ENCODE results near the gene ETNK1. TPM values are rescaled to one million over a fixed set of nuclear protein-coding genes. Genes with fewer than 3 reads are reported as not detected.

The ETNK1 gene
- total and polyA plus RNA-seq, 2 donors: 49.2 to 63.8 TPM

DNA sequence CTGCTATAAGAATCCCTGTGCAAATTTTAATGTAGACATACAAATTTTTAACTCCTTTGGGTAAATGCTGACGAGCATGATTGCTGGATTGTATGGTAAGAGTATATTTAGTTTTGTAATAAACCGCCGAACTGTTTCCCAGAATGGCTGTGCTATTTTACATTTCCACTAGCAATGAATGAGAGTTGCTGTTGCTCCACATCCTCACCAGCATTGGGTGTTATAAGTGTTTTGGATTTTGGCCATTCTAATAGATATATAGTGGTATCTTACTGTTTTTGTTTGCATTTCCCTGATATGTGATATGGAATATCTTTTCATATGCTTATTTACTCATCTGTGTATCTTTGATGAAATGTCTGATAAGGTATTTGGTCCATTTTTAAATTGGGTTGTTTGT, 23.7 kb downstream of the ETNK1 start:
- Histone ChIP-seq H3K4me1 (ENCODE audit: control insufficient read depth in 2 of 2, insufficient read depth in 2 of 2, low read length in 2 of 2) (no peaks in the 10 kb centered on the region), H3K27ac (ENCODE audit: low read depth in 1 of 2, low read length in 1 of 2) (no peak overlapping the region), H3K4me3 (ENCODE audit: low read length in 2 of 2) (no peak overlapping the region), H3K36me3 (ENCODE audit: control insufficient read depth in 2 of 2, insufficient read depth in 2 of 2, low read length in 1 of 2) (peaks cover 0 to 2% of the 10 kb centered on the region in 2 donors), H3K9me3 (ENCODE audit: control insufficient read depth in 2 of 2, insufficient read depth in 1 of 2, low read length in 1 of 2) (no peaks in the 10 kb centered on the region), H3K27me3 (ENCODE audit: control insufficient read depth in 2 of 2, insufficient read depth in 1 of 2, low read length in 1 of 2) (no peaks in the 10 kb centered on the region)
- WGBS: 98% methylated on average over 3 of the region's 3 CpGs
- DNase-seq (ENCODE audit: low read depth in 6 of 9, low spot score in 9 of 9): no peak

DNA sequence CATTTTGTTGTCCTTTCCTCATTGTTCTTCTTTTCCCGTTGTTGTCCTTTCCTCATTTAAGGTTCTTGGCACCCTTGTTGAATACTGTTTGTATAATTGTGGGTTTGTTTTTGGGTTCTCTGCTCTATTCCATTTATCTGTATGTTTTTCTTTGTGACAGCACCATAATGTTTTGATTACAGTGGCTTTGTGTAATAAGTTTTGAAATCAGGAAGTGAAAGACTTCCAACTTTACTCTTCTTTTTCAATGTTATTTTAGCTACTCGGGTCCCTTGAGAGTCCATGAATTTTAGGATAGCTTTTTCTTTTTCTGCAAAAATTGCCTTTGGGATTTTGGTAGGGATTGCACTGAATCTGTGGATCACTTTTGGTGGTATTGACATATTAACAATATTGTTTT, 28.1 kb downstream of the ETNK1 start:
- Histone ChIP-seq H3K27ac (ENCODE audit: low read depth in 1 of 2, low read length in 1 of 2) (no peak overlapping the region), H3K9me3 (ENCODE audit: control insufficient read depth in 2 of 2, insufficient read depth in 1 of 2, low read length in 1 of 2) (no peaks in the 10 kb centered on the region), H3K4me3 (ENCODE audit: low read length in 2 of 2) (no peak overlapping the region), H3K27me3 (ENCODE audit: control insufficient read depth in 2 of 2, insufficient read depth in 1 of 2, low read length in 1 of 2) (no peaks in the 10 kb centered on the region), H3K36me3 (ENCODE audit: control insufficient read depth in 2 of 2, insufficient read depth in 2 of 2, low read length in 1 of 2) (no peaks in the 10 kb centered on the region), H3K4me1 (ENCODE audit: control insufficient read depth in 2 of 2, insufficient read depth in 2 of 2, low read length in 2 of 2) (peaks cover 0 to 3% of the 10 kb centered on the region in 2 donors)
- WGBS: 96% methylated on average over 2 of the region's 2 CpGs
- no peak for DNase-seq (ENCODE audit: low read depth in 6 of 9, low spot score in 9 of 9)

DNA sequence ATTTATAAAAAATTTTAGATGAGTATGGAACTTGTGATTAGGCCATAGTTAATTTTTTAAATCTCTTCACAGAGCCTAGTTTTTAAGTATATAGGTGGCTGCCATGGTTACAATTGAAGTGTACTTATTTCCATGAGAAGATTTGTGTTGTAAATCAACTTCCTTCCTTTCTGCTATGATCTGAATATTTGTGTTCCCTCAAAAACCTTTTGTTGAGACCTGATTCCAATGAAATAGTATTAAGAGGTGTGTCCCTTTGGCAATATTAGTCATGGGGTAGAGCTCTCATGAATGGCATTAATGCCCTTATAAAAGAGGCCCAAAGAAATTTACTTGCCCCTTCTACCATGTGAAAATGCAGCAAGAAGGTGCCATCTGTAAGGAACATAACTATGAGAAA, 28.8 kb downstream of the ETNK1 start:
- Histone ChIP-seq H3K9me3 (ENCODE audit: control insufficient read depth in 2 of 2, insufficient read depth in 1 of 2, low read length in 1 of 2) (no peaks in the 10 kb centered on the region), H3K4me1 (ENCODE audit: control insufficient read depth in 2 of 2, insufficient read depth in 2 of 2, low read length in 2 of 2) (peaks cover 0 to 3% of the 10 kb centered on the region in 2 donors), H3K36me3 (ENCODE audit: control insufficient read depth in 2 of 2, insufficient read depth in 2 of 2, low read length in 1 of 2) (no peaks in the 10 kb centered on the region), H3K27me3 (ENCODE audit: control insufficient read depth in 2 of 2, insufficient read depth in 1 of 2, low read length in 1 of 2) (no peaks in the 10 kb centered on the region), H3K27ac (ENCODE audit: low read depth in 1 of 2, low read length in 1 of 2) (no peak overlapping the region), H3K4me3 (ENCODE audit: low read length in 2 of 2) (no peak overlapping the region)
- DNase-seq (ENCODE audit: low read depth in 6 of 9, low spot score in 9 of 9): no peak

DNA sequence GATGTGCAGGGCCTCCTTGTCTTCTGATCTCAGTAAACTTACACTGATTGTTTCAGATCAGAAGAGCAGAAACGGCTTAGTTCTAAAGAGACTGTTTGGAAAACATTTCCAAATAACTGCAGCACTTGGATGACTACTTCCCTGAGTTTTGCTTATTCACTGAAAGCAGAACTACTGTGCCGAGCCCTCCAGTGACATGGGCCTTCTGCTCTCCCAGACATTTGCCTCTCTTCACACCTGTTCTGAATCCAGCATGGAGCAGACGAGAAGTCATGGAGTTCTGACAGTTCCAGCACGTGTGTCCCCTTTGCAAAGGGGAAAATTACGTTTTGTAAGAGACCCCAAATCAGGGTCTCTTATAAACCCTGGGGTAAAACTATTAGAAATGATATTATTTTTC, 31.4 kb downstream of the ETNK1 start:
- no peak overlapping the region for H3K27ac ChIP-seq (ENCODE audit: low read depth in 1 of 2, low read length in 1 of 2)

DNA sequence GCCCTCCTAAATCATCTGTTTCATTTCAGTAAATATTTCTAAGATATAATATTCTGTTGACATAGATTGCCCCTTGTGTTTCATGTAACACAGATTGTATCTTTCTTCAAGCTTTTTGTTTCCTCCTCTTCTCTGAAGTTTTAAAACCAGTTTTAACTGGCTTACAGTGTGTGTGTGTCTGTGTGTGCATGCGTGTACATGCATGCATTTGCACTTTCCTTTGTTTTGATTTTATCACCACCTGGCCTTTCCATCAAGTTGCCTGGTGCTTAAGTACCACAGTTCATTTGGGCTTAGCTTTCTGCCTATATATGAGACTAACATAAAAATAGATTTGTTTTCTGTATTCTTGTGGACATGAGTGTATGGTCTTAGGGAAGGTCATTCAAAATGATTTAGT, 31.9 kb downstream of the ETNK1 start:
- H3K9me3 ChIP-seq (ENCODE audit: control insufficient read depth in 2 of 2, insufficient read depth in 1 of 2, low read length in 1 of 2): no peaks in the 10 kb centered on the region
- H3K27ac ChIP-seq (ENCODE audit: low read depth in 1 of 2, low read length in 1 of 2): no peak overlapping the region
- peak in 7 of 9 donors; percentile 9 to 57 (median 17) for DNase-seq (ENCODE audit: low read depth in 6 of 9, low spot score in 9 of 9)
- H3K27me3 ChIP-seq (ENCODE audit: control insufficient read depth in 2 of 2, insufficient read depth in 1 of 2, low read length in 1 of 2): no peaks in the 10 kb centered on the region
- peaks cover 0 to 3% of the 10 kb centered on the region in 2 donors for H3K4me1 ChIP-seq (ENCODE audit: control insufficient read depth in 2 of 2, insufficient read depth in 2 of 2, low read length in 2 of 2)
- WGBS: 91% methylated on average over 1 of the region's 1 CpG
- no peak overlapping the region for H3K4me3 ChIP-seq (ENCODE audit: low read length in 2 of 2)
- peaks cover 0 to 4% of the 10 kb centered on the region in 2 donors for H3K36me3 ChIP-seq (ENCODE audit: control insufficient read depth in 2 of 2, insufficient read depth in 2 of 2, low read length in 1 of 2)

More for the DNA sequence above, 31.4 kb downstream of the ETNK1 start:
- no peak for DNase-seq (ENCODE audit: low read depth in 6 of 9, low spot score in 9 of 9)
- Histone ChIP-seq H3K4me1 (ENCODE audit: control insufficient read depth in 2 of 2, insufficient read depth in 2 of 2, low read length in 2 of 2) (peaks cover 0 to 3% of the 10 kb centered on the region in 2 donors), H3K27me3 (ENCODE audit: control insufficient read depth in 2 of 2, insufficient read depth in 1 of 2, low read length in 1 of 2) (no peaks in the 10 kb centered on the region), H3K36me3 (ENCODE audit: control insufficient read depth in 2 of 2, insufficient read depth in 2 of 2, low read length in 1 of 2) (peaks cover 0 to 4% of the 10 kb centered on the region in 2 donors), H3K9me3 (ENCODE audit: control insufficient read depth in 2 of 2, insufficient read depth in 1 of 2, low read length in 1 of 2) (no peaks in the 10 kb centered on the region), H3K4me3 (ENCODE audit: low read length in 2 of 2) (no peak overlapping the region)
- 92% methylated on average over 5 of the region's 5 CpGs for WGBS

DNA sequence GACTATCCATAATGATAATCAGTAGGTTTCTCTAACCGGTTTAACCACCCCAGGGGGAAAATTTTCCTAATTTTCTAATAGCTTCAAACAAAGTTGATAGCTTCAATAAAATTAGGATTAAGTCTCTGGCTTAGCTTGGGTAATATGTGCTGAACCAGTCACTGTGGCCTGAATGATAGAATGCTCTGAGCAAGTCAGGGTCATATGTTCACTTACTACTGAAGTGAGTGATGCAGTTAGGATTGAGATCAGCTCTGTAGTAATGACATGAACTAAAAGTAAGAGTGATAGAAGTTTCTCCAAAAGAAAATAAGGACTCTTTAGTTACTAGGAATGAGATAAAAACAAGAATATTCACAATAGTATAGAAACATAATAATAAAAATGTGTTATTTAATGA, 32.6 kb downstream of the ETNK1 start:
- peaks cover 0 to 3% of the 10 kb centered on the region in 2 donors for H3K4me1 ChIP-seq (ENCODE audit: control insufficient read depth in 2 of 2, insufficient read depth in 2 of 2, low read length in 2 of 2)
- no peak overlapping the region for H3K27ac ChIP-seq (ENCODE audit: low read depth in 1 of 2, low read length in 1 of 2)
- 98% methylated on average over 1 of the region's 1 CpG for WGBS
- no peaks in the 10 kb centered on the region for H3K9me3 ChIP-seq (ENCODE audit: control insufficient read depth in 2 of 2, insufficient read depth in 1 of 2, low read length in 1 of 2)
- no peak for DNase-seq (ENCODE audit: low read depth in 6 of 9, low spot score in 9 of 9)
- H3K36me3 ChIP-seq (ENCODE audit: control insufficient read depth in 2 of 2, insufficient read depth in 2 of 2, low read length in 1 of 2): peaks cover 0 to 6% of the 10 kb centered on the region in 2 donors
- no peaks in the 10 kb centered on the region for H3K27me3 ChIP-seq (ENCODE audit: control insufficient read depth in 2 of 2, insufficient read depth in 1 of 2, low read length in 1 of 2)
- H3K4me3 ChIP-seq (ENCODE audit: low read length in 2 of 2): no peak overlapping the region

DNA sequence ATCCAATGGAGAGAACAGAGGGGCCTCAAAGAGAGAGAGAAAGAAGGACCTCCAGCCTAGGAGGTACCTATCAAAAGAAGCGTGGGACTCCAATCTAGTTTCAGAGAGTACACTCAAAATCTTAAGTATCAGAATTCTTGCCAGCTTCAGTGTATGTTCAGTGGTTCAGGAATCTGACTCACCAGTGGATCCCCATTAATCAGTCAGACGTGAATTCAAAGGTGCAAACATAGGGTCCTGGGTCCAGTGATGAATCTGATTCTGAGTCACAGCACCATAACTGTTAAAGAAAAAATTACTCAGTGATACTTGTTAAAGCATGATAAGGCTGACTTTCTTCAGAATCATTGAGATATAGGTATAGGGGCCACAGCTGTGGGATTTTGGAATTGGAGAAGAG, 33.2 kb downstream of the ETNK1 start:
- Histone ChIP-seq H3K36me3 (ENCODE audit: control insufficient read depth in 2 of 2, insufficient read depth in 2 of 2, low read length in 1 of 2) (peaks cover 0 to 7% of the 10 kb centered on the region in 2 donors), H3K27me3 (ENCODE audit: control insufficient read depth in 2 of 2, insufficient read depth in 1 of 2, low read length in 1 of 2) (no peaks in the 10 kb centered on the region), H3K4me1 (ENCODE audit: control insufficient read depth in 2 of 2, insufficient read depth in 2 of 2, low read length in 2 of 2) (peaks cover 0 to 3% of the 10 kb centered on the region in 2 donors), H3K27ac (ENCODE audit: low read depth in 1 of 2, low read length in 1 of 2) (no peak overlapping the region), H3K4me3 (ENCODE audit: low read length in 2 of 2) (no peak overlapping the region), H3K9me3 (ENCODE audit: control insufficient read depth in 2 of 2, insufficient read depth in 1 of 2, low read length in 1 of 2) (no peaks in the 10 kb centered on the region)
- WGBS: 98% methylated on average over 2 of the region's 2 CpGs
- no peak for DNase-seq (ENCODE audit: low read depth in 6 of 9, low spot score in 9 of 9)

DNA sequence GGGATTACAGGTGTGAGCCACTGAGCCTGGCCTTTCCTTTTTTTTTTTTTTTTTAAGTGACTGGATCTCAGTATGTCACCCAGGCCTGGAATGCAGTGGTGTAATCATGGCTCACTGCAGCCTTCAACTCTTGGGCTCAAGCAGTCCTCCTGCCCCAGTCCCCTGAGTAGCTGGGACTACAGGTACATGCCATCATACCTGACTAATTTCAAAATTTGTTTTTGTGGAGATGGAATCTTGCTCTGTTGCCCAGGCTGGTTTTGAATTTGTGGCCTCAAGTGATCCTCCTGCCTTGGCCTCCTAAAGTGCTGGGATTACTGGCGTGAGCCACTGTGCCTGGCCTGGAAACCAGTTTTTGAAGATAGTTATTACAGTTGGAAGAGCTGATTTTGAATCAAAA, 37.4 kb downstream of the ETNK1 start:
- no peak for DNase-seq (ENCODE audit: low read depth in 6 of 9, low spot score in 9 of 9)
- H3K27me3 ChIP-seq (ENCODE audit: control insufficient read depth in 2 of 2, insufficient read depth in 1 of 2, low read length in 1 of 2): no peaks in the 10 kb centered on the region
- no peaks in the 10 kb centered on the region for H3K9me3 ChIP-seq (ENCODE audit: control insufficient read depth in 2 of 2, insufficient read depth in 1 of 2, low read length in 1 of 2)
- no peaks in the 10 kb centered on the region for H3K4me1 ChIP-seq (ENCODE audit: control insufficient read depth in 2 of 2, insufficient read depth in 2 of 2, low read length in 2 of 2)
- H3K4me3 ChIP-seq (ENCODE audit: low read length in 2 of 2): no peak overlapping the region
- no peak overlapping the region for H3K27ac ChIP-seq (ENCODE audit: low read depth in 1 of 2, low read length in 1 of 2)
- 98% methylated on average over 1 of the region's 1 CpG for WGBS
- peaks cover 0 to 7% of the 10 kb centered on the region in 2 donors for H3K36me3 ChIP-seq (ENCODE audit: control insufficient read depth in 2 of 2, insufficient read depth in 2 of 2, low read length in 1 of 2)

DNA sequence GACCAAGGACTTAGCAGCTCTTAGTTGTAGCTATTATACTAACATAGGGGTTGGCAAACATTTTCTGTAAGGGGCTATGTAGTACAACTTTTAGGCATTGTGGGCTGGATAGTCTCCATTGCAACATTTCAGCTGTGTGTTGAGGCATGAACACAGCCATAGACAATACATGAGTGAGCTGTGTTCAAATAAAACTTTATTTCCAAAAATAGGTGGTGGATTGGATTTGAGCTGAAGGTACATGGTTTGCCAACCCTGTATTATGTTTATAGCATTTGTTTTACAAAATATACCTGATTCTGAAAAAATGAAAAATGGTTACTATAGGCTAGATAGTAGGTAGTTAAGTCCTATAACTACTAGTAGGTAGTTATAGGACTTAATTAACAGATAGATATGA, 40.5 kb downstream of the ETNK1 start:
- no peaks in the 10 kb centered on the region for H3K4me1 ChIP-seq (ENCODE audit: control insufficient read depth in 2 of 2, insufficient read depth in 2 of 2, low read length in 2 of 2)
- no peaks in the 10 kb centered on the region for H3K27me3 ChIP-seq (ENCODE audit: control insufficient read depth in 2 of 2, insufficient read depth in 1 of 2, low read length in 1 of 2)
- peaks cover 3 to 7% of the 10 kb centered on the region in 2 donors for H3K36me3 ChIP-seq (ENCODE audit: control insufficient read depth in 2 of 2, insufficient read depth in 2 of 2, low read length in 1 of 2)
- H3K4me3 ChIP-seq (ENCODE audit: low read length in 2 of 2): no peak overlapping the region
- no peak for DNase-seq (ENCODE audit: low read depth in 6 of 9, low spot score in 9 of 9)
- no peak overlapping the region for H3K27ac ChIP-seq (ENCODE audit: low read depth in 1 of 2, low read length in 1 of 2)
- H3K9me3 ChIP-seq (ENCODE audit: control insufficient read depth in 2 of 2, insufficient read depth in 1 of 2, low read length in 1 of 2): no peaks in the 10 kb centered on the region

DNA sequence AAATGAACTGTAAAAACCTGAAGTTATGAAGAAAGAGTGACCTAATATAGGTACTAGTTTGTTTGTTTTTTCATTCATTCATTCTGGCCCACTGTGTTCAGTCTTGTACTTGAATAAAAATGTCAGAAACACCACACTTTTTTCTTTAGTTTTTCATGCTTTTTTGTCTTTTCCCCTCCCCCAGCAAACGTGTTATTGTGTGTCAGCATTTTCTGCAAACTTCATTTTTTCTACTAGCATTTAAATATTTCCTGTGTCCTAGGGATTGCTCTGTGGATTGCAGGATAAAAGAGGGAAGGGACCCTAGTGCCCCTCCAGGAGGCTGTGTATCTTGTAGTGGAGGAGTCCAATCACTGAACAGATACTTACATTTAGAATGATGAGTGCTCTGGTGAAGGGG, 42.2 kb downstream of the ETNK1 start:
- H3K4me3 ChIP-seq (ENCODE audit: low read length in 2 of 2): no peak overlapping the region
- H3K27ac ChIP-seq (ENCODE audit: low read depth in 1 of 2, low read length in 1 of 2): no peak overlapping the region
- no peaks in the 10 kb centered on the region for H3K9me3 ChIP-seq (ENCODE audit: control insufficient read depth in 2 of 2, insufficient read depth in 1 of 2, low read length in 1 of 2)
- H3K4me1 ChIP-seq (ENCODE audit: control insufficient read depth in 2 of 2, insufficient read depth in 2 of 2, low read length in 2 of 2): no peaks in the 10 kb centered on the region
- H3K27me3 ChIP-seq (ENCODE audit: control insufficient read depth in 2 of 2, insufficient read depth in 1 of 2, low read length in 1 of 2): no peaks in the 10 kb centered on the region
- no peak for DNase-seq (ENCODE audit: low read depth in 6 of 9, low spot score in 9 of 9)
- peaks cover 3 to 6% of the 10 kb centered on the region in 2 donors for H3K36me3 ChIP-seq (ENCODE audit: control insufficient read depth in 2 of 2, insufficient read depth in 2 of 2, low read length in 1 of 2)
- 29% methylated on average over 1 of the region's 1 CpG for WGBS
